Ramos (cell line): ENCODE data around the gene RSAD2.

Experiments used
- in situ Hi-C: fragments of 300-500 bp; cut with MboI; formaldehyde crosslinking; loops from one replicate; pipeline ENCODE4 v1.14.3; 2022; ENCODE audit warnings: low sequenced_read_pairs; ENCODE audit not compliant: unreplicated experiment

RSAD2 gene

GRCh38 chr2:6941299-6942046 is 63.9 kb downstream of the RSAD2 start:
- in situ Hi-C loops = no loop called here

GRCh38 chr2:6942848-6943247 is 65.3 kb downstream of the RSAD2 start:
- in situ Hi-C loops = no loop called here

- in situ Hi-C loops = no loop called here
Observed at GRCh38 chr2:6943523-6943922, 65.9 kb downstream of the RSAD2 start.

GRCh38 chr2:6943971-6944370 is 66.4 kb downstream of the RSAD2 start:
- in situ Hi-C loops = no loop called here

GRCh38 chr2:6944555-6944954 is 67.0 kb downstream of the RSAD2 start:
- in situ Hi-C loops = no loop called here

- in situ Hi-C loops = no loop called here
Observed at GRCh38 chr2:6945087-6945813, 67.7 kb downstream of the RSAD2 start.

GRCh38 chr2:6945821-6946220 is 68.2 kb downstream of the RSAD2 start:
- in situ Hi-C loops = no loop called here

- in situ Hi-C loops = no loop called here
Observed at GRCh38 chr2:6946722-6947121, 69.1 kb downstream of the RSAD2 start.
